Mesothelial cell of epicardium (in vitro differentiated cells): Measurements from ENCODE around the gene RSPH3. TPM values are rescaled to one million over a fixed set of nuclear protein-coding genes. Genes with fewer than 3 reads are reported as not detected.
"Not testable (repeated sequence)": the region's sequence is repeated elsewhere in the genome, so short reads cannot be mapped to it uniquely, and the experiment has no call there.

Experiments used
- DNase-seq, 2 experiments: peaks; one replicate each; pipeline ENCODE4 v3.0.0; 2021; ENCODE audit warnings: low spot score in 2 of 2; ENCODE audit not compliant: unreplicated experiment in 2 of 2
- H3K27ac Mint-ChIP-seq: 2 replicates; pipeline ENCODE4 v1.8.0; 2021; ENCODE audit warnings: mixed read lengths
- H3K27me3 Mint-ChIP-seq: 2 replicates; pipeline ENCODE4 v1.8.0; 2021; ENCODE audit warnings: low read depth, mixed read lengths
- H3K36me3 Mint-ChIP-seq: 2 replicates; pipeline ENCODE4 v1.8.0; 2021; ENCODE audit warnings: mixed read lengths
- H3K4me1 Mint-ChIP-seq: 2 replicates; pipeline ENCODE4 v1.8.0; 2021; ENCODE audit warnings: mixed read lengths
- H3K4me3 Mint-ChIP-seq: 2 replicates; pipeline ENCODE4 v1.8.0; 2021; ENCODE audit warnings: mild to moderate bottlenecking, moderate library complexity, mixed read lengths
- H3K9me3 Mint-ChIP-seq: 2 replicates; pipeline ENCODE4 v1.8.0; 2021; ENCODE audit warnings: mixed read lengths
- total RNA-seq: library from RNA; stranded (reverse); gene quantifications from 3 replicates; pipeline ENCODE4 v1.2.1, GENCODE V29; 2021
- TF ChIP-seq, protein P1 (sequence below): fragments of 200-600 bp; sonication (generic); IDR thresholded peaks from one replicate; pipeline ENCODE4 v1.5.0; 2021; ENCODE audit warnings: antibody characterized with exemption; ENCODE audit not compliant: unreplicated experiment

RSPH3 gene
- total RNA-seq, 1 donor from 2014 or later = 9.3 TPM

DNA sequence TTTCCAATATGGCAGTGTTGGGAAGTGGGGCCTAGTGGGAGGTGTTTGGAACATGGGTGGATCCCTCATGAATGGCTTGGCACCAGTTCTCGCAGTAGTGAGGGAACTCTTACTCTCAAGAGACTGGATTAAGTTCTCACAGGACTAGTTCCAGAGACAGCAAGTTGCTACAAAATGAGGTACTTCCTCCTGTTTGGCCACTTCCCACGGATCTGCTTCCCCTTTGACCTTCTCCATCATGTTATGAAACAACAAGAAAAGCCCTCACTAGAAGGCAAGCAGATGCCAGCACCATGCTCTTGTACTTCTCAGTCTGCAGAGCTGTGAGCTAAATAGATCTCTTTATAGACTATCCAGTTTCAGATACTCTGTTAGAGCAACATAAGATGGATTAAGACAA lies 3.1 kb downstream of the RSPH3 start:
- no peak overlapping the region for H3K4me3 Mint-ChIP-seq
- peaks cover 20% of the 10 kb centered on the region for H3K36me3 Mint-ChIP-seq
- no peak overlapping the region for H3K27ac Mint-ChIP-seq
- peaks cover 10% of the 10 kb centered on the region for H3K4me1 Mint-ChIP-seq
- H3K27me3 Mint-ChIP-seq = no peaks in the 10 kb centered on the region
- no peak for DNase-seq
- H3K9me3 Mint-ChIP-seq = no peaks in the 10 kb centered on the region
- TF ChIP-seq, protein P1, sequence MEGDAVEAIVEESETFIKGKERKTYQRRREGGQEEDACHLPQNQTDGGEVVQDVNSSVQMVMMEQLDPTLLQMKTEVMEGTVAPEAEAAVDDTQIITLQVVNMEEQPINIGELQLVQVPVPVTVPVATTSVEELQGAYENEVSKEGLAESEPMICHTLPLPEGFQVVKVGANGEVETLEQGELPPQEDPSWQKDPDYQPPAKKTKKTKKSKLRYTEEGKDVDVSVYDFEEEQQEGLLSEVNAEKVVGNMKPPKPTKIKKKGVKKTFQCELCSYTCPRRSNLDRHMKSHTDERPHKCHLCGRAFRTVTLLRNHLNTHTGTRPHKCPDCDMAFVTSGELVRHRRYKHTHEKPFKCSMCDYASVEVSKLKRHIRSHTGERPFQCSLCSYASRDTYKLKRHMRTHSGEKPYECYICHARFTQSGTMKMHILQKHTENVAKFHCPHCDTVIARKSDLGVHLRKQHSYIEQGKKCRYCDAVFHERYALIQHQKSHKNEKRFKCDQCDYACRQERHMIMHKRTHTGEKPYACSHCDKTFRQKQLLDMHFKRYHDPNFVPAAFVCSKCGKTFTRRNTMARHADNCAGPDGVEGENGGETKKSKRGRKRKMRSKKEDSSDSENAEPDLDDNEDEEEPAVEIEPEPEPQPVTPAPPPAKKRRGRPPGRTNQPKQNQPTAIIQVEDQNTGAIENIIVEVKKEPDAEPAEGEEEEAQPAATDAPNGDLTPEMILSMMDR = no peak

GRCh38 chr6:158993639-158994038 lies 6.4 kb downstream of the RSPH3 start:
- Mint-ChIP-seq H3K27me3 (no peaks in the 10 kb centered on the region), H3K9me3 (peaks cover 18% of the 10 kb centered on the region)

GRCh38 chr6:158991017-158991723 lies 8.8 kb downstream of the RSPH3 start:
- no peaks in the 10 kb centered on the region for H3K4me1 Mint-ChIP-seq
- H3K4me3 Mint-ChIP-seq = no peak overlapping the region
- no peaks in the 10 kb centered on the region for H3K27me3 Mint-ChIP-seq
- peaks cover 36% of the 10 kb centered on the region for H3K36me3 Mint-ChIP-seq
- no peak overlapping the region for H3K27ac Mint-ChIP-seq
- TF ChIP-seq, protein P1 = no peak
- peaks cover 24% of the 10 kb centered on the region for H3K9me3 Mint-ChIP-seq
- no peak for DNase-seq

More at GRCh38 chr6:158993639-158994038, 6.4 kb downstream of the RSPH3 start:
- Mint-ChIP-seq H3K27ac (no peak overlapping the region), H3K4me1 (no peaks in the 10 kb centered on the region), H3K4me3 (no peak overlapping the region), H3K36me3 (peaks cover 34% of the 10 kb centered on the region)
- no peak for DNase-seq
- TF ChIP-seq, protein P1 = no peak

GRCh38 chr6:158989711-158990110 lies 10.3 kb downstream of the RSPH3 start:
- not testable (repeated sequence) for H3K4me3 Mint-ChIP-seq, H3K27me3 Mint-ChIP-seq, DNase-seq, H3K4me1 Mint-ChIP-seq, H3K27ac Mint-ChIP-seq
- H3K9me3 Mint-ChIP-seq = peaks cover 24% of the 10 kb centered on the region
- peaks cover 39% of the 10 kb centered on the region for H3K36me3 Mint-ChIP-seq

- H3K27me3 Mint-ChIP-seq = no peaks in the 10 kb centered on the region
- H3K27ac Mint-ChIP-seq = no peak overlapping the region
- TF ChIP-seq, protein P1 = no peak
- no peak for DNase-seq
- H3K9me3 Mint-ChIP-seq = peaks cover 24% of the 10 kb centered on the region
- H3K4me3 Mint-ChIP-seq = no peak overlapping the region
- H3K4me1 Mint-ChIP-seq = no peaks in the 10 kb centered on the region
- H3K36me3 Mint-ChIP-seq = peaks cover 37% of the 10 kb centered on the region
Measured at GRCh38 chr6:158988477-158988876, 11.5 kb downstream of the RSPH3 start.

- Mint-ChIP-seq H3K4me3 (no peak overlapping the region), H3K27ac (no peak overlapping the region), H3K9me3 (peaks cover 24% of the 10 kb centered on the region), H3K4me1 (no peaks in the 10 kb centered on the region), H3K27me3 (no peaks in the 10 kb centered on the region), H3K36me3 (peaks cover 33% of the 10 kb centered on the region)
- no peak for DNase-seq
- TF ChIP-seq, protein P1 = no peak
Measured at GRCh38 chr6:158987657-158988056, 12.3 kb downstream of the RSPH3 start.
